Measurements from ENCODE around the gene PTPN1.

The PTPN1 gene

GRCh38 chr20:50545126-50545525 is 34.9 kb downstream of the PTPN1 start:
- Mint-ChIP-seq H3K36me3 (peaks cover 67% of the 10 kb centered on the region), H3K4me1 (peaks cover 46% of the 10 kb centered on the region), H3K9me3 (no peaks in the 10 kb centered on the region), H3K27ac (no peak overlapping the region), H3K4me3 (peak overlapping the region; percentile 75), H3K27me3 (no peaks in the 10 kb centered on the region)
- ATAC-seq: no peak

GRCh38 chr20:50546729-50547314 is 36.6 kb downstream of the PTPN1 start:
- Mint-ChIP-seq H3K36me3 (peaks cover 64% of the 10 kb centered on the region), H3K27me3 (no peaks in the 10 kb centered on the region), H3K9me3 (no peaks in the 10 kb centered on the region), H3K4me3 (peak overlapping the region; percentile 75), H3K27ac (no peak overlapping the region), H3K4me1 (peaks cover 29% of the 10 kb centered on the region)
- ATAC-seq: peak; percentile 89

- Mint-ChIP-seq H3K27me3 (no peaks in the 10 kb centered on the region), H3K27ac (no peak overlapping the region), H3K4me3 (peak overlapping the region; percentile 56), H3K9me3 (no peaks in the 10 kb centered on the region), H3K36me3 (peaks cover 64% of the 10 kb centered on the region), H3K4me1 (peaks cover 18% of the 10 kb centered on the region)
- ATAC-seq: no peak
Observed at GRCh38 chr20:50547964-50548363, 37.8 kb downstream of the PTPN1 start.

- H3K9me3 Mint-ChIP-seq: no peaks in the 10 kb centered on the region
- peak overlapping the region; percentile 56 for H3K4me3 Mint-ChIP-seq
- peaks cover 13% of the 10 kb centered on the region for H3K4me1 Mint-ChIP-seq
- no peak for ATAC-seq
- H3K27me3 Mint-ChIP-seq: no peaks in the 10 kb centered on the region
- H3K36me3 Mint-ChIP-seq: peaks cover 61% of the 10 kb centered on the region
- no peak overlapping the region for H3K27ac Mint-ChIP-seq
Observed at GRCh38 chr20:50548396-50548795, 38.2 kb downstream of the PTPN1 start.

- Mint-ChIP-seq H3K4me1 (no peaks in the 10 kb centered on the region), H3K36me3 (peaks cover 49% of the 10 kb centered on the region), H3K4me3 (no peak overlapping the region), H3K27ac (no peak overlapping the region), H3K27me3 (no peaks in the 10 kb centered on the region), H3K9me3 (no peaks in the 10 kb centered on the region)
- ATAC-seq: no peak
Observed at GRCh38 chr20:50550531-50550930, 40.3 kb downstream of the PTPN1 start.

GRCh38 chr20:50551288-50551687 is 41.1 kb downstream of the PTPN1 start:
- Mint-ChIP-seq H3K9me3 (no peaks in the 10 kb centered on the region), H3K36me3 (peaks cover 41% of the 10 kb centered on the region), H3K4me1 (peaks cover 7% of the 10 kb centered on the region), H3K27me3 (no peaks in the 10 kb centered on the region), H3K4me3 (peak overlapping the region; percentile 46), H3K27ac (no peak overlapping the region)
- ATAC-seq: no peak

DNA sequence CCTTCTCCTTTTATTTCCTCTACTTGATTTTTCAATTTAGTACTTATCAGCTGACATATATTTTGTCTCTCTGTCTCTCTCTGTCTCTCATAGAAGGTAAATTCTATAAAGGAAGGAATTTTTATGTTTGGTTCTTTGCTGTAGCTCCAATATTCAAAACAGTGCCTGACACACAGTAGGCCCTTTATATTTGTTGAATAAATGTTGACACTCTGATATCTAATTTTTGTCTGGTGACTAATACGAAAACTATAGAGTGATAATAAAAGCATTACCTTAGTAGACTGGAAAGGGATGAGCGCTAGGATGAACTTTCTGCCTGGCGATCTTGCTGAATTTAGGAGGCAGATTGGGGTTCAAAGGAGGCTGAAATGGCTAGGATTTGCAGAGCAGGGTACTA is 42.8 kb downstream of the PTPN1 start:
- Mint-ChIP-seq H3K9me3 (no peaks in the 10 kb centered on the region), H3K27me3 (no peaks in the 10 kb centered on the region), H3K4me1 (peaks cover 18% of the 10 kb centered on the region), H3K36me3 (peaks cover 40% of the 10 kb centered on the region), H3K4me3 (no peak overlapping the region), H3K27ac (no peak overlapping the region)
- ATAC-seq: no peak

- Mint-ChIP-seq H3K27ac (no peak overlapping the region), H3K4me3 (no peak overlapping the region), H3K27me3 (no peaks in the 10 kb centered on the region), H3K4me1 (peaks cover 38% of the 10 kb centered on the region), H3K36me3 (peaks cover 42% of the 10 kb centered on the region), H3K9me3 (no peaks in the 10 kb centered on the region)
- ATAC-seq: no peak
Observed at GRCh38 chr20:50554694-50555579, 44.8 kb downstream of the PTPN1 start.

DNA sequence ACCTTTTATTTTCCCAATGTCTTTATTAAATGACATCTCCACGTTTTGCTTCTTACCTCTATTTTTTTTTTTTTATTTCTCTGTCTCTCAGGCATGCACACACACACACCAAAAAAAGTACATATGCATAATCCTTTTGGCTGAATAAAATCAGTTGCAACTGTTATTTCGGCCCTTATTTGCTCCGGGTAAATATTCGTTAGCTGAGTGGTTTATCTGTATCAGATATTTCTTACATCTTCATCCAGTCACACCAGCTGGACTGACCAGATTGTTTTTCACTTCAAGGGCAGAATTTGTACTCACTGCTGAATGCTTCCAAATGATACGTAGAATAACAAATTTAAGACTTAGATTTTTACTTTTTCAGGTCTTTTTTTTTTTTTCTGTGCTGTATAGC is 45.5 kb downstream of the PTPN1 start:
- ATAC-seq: no peak
- no peak overlapping the region for H3K4me3 Mint-ChIP-seq
- H3K36me3 Mint-ChIP-seq: peaks cover 37% of the 10 kb centered on the region
- no peak overlapping the region for H3K27ac Mint-ChIP-seq
- H3K4me1 Mint-ChIP-seq: peaks cover 42% of the 10 kb centered on the region
- H3K27me3 Mint-ChIP-seq: no peaks in the 10 kb centered on the region
- H3K9me3 Mint-ChIP-seq: no peaks in the 10 kb centered on the region

DNA sequence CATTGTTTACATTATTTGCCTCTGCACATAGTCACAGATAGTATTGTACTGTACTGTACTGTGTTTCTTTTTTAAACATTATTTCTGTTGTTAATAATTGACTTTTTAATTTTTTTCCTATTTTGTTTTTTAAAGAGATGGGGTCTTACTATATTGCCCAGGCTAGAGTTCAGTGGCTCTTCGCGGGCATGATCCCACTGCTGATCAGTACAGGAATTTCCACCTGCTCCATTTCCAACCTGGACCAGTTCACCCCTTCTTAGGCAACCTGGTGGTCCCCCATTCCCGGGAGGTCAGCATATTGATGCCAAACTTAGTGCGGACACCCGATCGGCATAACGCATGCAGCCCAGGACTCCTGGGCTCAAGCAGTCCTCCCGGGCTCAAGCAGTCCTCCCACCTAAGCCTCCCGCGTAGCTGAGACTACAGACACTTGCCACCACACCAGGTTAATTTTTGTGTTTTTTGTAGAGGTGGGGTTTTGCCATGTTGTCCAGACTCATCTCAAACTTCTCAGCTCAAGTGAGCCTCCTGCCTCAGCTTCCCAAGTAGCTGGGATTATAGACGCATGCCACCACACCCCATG is 47.5 kb downstream of the PTPN1 start:
- H3K4me1 Mint-ChIP-seq: peaks cover 61% of the 10 kb centered on the region
- H3K9me3 Mint-ChIP-seq: no peaks in the 10 kb centered on the region
- peaks cover 48% of the 10 kb centered on the region for H3K36me3 Mint-ChIP-seq
- no peak overlapping the region for H3K27ac Mint-ChIP-seq
- H3K4me3 Mint-ChIP-seq: no peak overlapping the region
- ATAC-seq: no peak
- no peaks in the 10 kb centered on the region for H3K27me3 Mint-ChIP-seq

DNA sequence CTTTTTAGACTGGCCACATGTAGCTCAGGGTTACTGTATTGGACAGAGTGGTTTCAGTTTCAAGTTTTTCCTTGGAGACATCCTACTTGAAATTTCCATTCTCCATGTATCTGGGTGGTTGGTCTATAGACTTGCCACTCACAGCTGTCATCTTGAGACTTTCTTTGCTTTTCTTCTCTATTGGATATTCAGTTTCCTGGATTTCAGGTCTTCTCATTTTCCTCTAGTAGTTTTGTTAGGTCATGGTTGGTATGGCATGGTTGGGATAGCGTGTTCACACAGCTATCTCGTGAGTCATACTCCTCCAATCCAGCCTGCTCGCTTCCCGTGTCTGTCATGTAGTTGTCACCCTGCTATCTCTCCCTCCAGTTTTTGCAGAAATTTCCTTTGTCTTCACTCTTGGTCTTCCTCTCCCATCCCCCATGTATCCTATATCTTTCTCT is 48.3 kb downstream of the PTPN1 start:
- Mint-ChIP-seq H3K27ac (no peak overlapping the region), H3K36me3 (peaks cover 56% of the 10 kb centered on the region), H3K27me3 (no peaks in the 10 kb centered on the region), H3K9me3 (no peaks in the 10 kb centered on the region), H3K4me3 (no peak overlapping the region), H3K4me1 (peaks cover 69% of the 10 kb centered on the region)
- no peak for ATAC-seq

DNA sequence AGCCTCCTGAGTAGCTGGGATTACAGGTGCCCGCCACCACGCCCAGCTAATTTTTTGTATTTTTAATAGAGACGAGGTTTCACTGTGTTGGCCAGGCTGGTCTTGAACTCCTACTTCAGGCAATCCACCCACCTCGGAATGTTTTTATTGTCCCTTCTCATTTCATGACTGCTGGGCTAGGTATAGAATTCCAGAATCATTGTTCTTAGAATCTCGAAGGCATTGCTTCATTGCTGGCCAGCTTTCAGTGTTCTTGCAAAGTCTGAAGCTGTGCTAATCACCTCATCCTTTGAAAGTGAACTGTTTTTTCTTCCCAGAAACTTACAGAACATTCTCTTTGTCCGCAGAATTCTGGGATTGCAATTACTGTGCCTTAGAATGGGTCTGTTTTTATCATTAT is 49.0 kb downstream of the PTPN1 start:
- H3K27me3 Mint-ChIP-seq: no peaks in the 10 kb centered on the region
- H3K4me3 Mint-ChIP-seq: no peak overlapping the region
- peaks cover 70% of the 10 kb centered on the region for H3K4me1 Mint-ChIP-seq
- H3K9me3 Mint-ChIP-seq: no peaks in the 10 kb centered on the region
- H3K27ac Mint-ChIP-seq: peak overlapping the region; percentile 61
- peaks cover 57% of the 10 kb centered on the region for H3K36me3 Mint-ChIP-seq
- no peak for ATAC-seq

- peaks cover 73% of the 10 kb centered on the region for H3K4me1 Mint-ChIP-seq
- peaks cover 63% of the 10 kb centered on the region for H3K36me3 Mint-ChIP-seq
- no peak for ATAC-seq
- H3K27ac Mint-ChIP-seq: peak overlapping the region; percentile 61
- H3K9me3 Mint-ChIP-seq: no peaks in the 10 kb centered on the region
- no peaks in the 10 kb centered on the region for H3K27me3 Mint-ChIP-seq
- H3K4me3 Mint-ChIP-seq: no peak overlapping the region
Observed at GRCh38 chr20:50559856-50560638, 49.9 kb downstream of the PTPN1 start.

- peaks cover 75% of the 10 kb centered on the region for H3K4me1 Mint-ChIP-seq
- H3K4me3 Mint-ChIP-seq: peak overlapping the region; percentile 27
- no peaks in the 10 kb centered on the region for H3K9me3 Mint-ChIP-seq
- H3K27ac Mint-ChIP-seq: peak overlapping the region; percentile 80
- H3K27me3 Mint-ChIP-seq: no peaks in the 10 kb centered on the region
- H3K36me3 Mint-ChIP-seq: peaks cover 68% of the 10 kb centered on the region
- no peak for ATAC-seq
Observed at GRCh38 chr20:50560867-50561266, 50.7 kb downstream of the PTPN1 start.
